ENCODE measurements around the gene ZCCHC9.

Gene ZCCHC9

GRCh38 chr5:81359881-81360280 is 58.5 kb downstream of the ZCCHC9 start:
- no peak for DNase-seq

GRCh38 chr5:81360640-81361039 is 59.3 kb downstream of the ZCCHC9 start:
- no peak for DNase-seq

- no peak for DNase-seq
These were observed 60.2 kb downstream of the ZCCHC9 start for GRCh38 chr5:81361600-81361999.

All from T-helper 9 cell (primary cell).